ENCODE data around the gene SORCS2.
"Not testable (repeated sequence)": the region's sequence is repeated elsewhere in the genome, so short reads cannot be mapped to it uniquely, and the experiment has no call there.

The SORCS2 gene

DNA sequence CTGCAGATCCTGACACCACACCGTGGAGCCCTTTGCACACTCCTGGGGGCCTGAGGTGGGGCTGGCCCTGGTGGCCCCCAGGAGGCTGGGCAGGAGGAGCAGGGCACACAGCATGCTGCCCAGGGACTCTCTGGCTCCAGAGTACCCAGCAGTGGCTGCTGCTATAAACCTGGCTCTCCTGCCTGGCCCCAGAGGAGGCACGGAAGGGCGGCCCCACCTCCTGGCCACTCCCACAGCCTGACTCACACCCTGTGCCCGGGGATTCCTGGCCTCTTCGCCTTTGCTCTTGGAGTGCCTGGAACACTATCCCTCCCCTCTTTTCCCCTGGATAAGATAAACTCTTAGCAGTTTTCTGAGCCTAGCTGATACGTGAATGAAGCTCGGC, 242.4 kb downstream of the SORCS2 start, which contains the start of gene PSAPL1:
PSAPL1 (minus strand) TSS at position 165 of the 385 bp plus-strand sequence; CDS start at position 114, 51 bp downstream.
- Mint-ChIP-seq H3K27ac (no peak within 1 kb of the TSS), H3K27me3 (peaks cover 3% of the 10 kb centered on the region), H3K4me1 (ENCODE audit: low read depth) (no peaks in the 10 kb centered on the region), H3K36me3 (ENCODE audit: low read depth) (no peaks in the 10 kb centered on the region), H3K4me3 (no peak within 1 kb of the TSS), H3K9me3 (no peaks in the 10 kb centered on the region)
- intact Hi-C loops (cut with micrococcal nuclease) = no loop called here

- Mint-ChIP-seq H3K4me1 (ENCODE audit: low read depth) (no peaks in the 10 kb centered on the region), H3K27me3 (peaks cover 3% of the 10 kb centered on the region), H3K27ac (no peak overlapping the region), H3K9me3 (no peaks in the 10 kb centered on the region), H3K4me3 (no peak overlapping the region), H3K36me3 (ENCODE audit: low read depth) (no peaks in the 10 kb centered on the region)
- intact Hi-C loops (cut with micrococcal nuclease) = no loop called here
Observed at GRCh38 chr4:7435471-7436061, 243.2 kb downstream of the SORCS2 start.

- Mint-ChIP-seq H3K27ac (no peak overlapping the region), H3K27me3 (peaks cover 4% of the 10 kb centered on the region), H3K36me3 (ENCODE audit: low read depth) (no peaks in the 10 kb centered on the region), H3K4me1 (ENCODE audit: low read depth) (no peaks in the 10 kb centered on the region), H3K4me3 (no peak overlapping the region), H3K9me3 (no peaks in the 10 kb centered on the region)
- intact Hi-C loops (cut with micrococcal nuclease) = no loop called here
Observed at GRCh38 chr4:7436256-7436655, 243.9 kb downstream of the SORCS2 start.

- intact Hi-C loops (cut with micrococcal nuclease) = no loop called here
- H3K4me3 Mint-ChIP-seq = no peak overlapping the region
- no peak overlapping the region for H3K27ac Mint-ChIP-seq
- no peaks in the 10 kb centered on the region for H3K4me1 Mint-ChIP-seq (ENCODE audit: low read depth)
- H3K36me3 Mint-ChIP-seq (ENCODE audit: low read depth) = no peaks in the 10 kb centered on the region
- H3K9me3 Mint-ChIP-seq = no peaks in the 10 kb centered on the region
- H3K27me3 Mint-ChIP-seq = peaks cover 9% of the 10 kb centered on the region
Observed at GRCh38 chr4:7439699-7440098, 247.4 kb downstream of the SORCS2 start.

- no peaks in the 10 kb centered on the region for H3K9me3 Mint-ChIP-seq
- no peak overlapping the region for H3K27ac Mint-ChIP-seq
- H3K36me3 Mint-ChIP-seq (ENCODE audit: low read depth) = no peaks in the 10 kb centered on the region
- H3K4me1 Mint-ChIP-seq (ENCODE audit: low read depth) = no peaks in the 10 kb centered on the region
- no peak overlapping the region for H3K4me3 Mint-ChIP-seq
- H3K27me3 Mint-ChIP-seq = peaks cover 8% of the 10 kb centered on the region
- intact Hi-C loops (cut with micrococcal nuclease) = no loop called here
Observed at GRCh38 chr4:7441201-7441600, 248.9 kb downstream of the SORCS2 start.

DNA sequence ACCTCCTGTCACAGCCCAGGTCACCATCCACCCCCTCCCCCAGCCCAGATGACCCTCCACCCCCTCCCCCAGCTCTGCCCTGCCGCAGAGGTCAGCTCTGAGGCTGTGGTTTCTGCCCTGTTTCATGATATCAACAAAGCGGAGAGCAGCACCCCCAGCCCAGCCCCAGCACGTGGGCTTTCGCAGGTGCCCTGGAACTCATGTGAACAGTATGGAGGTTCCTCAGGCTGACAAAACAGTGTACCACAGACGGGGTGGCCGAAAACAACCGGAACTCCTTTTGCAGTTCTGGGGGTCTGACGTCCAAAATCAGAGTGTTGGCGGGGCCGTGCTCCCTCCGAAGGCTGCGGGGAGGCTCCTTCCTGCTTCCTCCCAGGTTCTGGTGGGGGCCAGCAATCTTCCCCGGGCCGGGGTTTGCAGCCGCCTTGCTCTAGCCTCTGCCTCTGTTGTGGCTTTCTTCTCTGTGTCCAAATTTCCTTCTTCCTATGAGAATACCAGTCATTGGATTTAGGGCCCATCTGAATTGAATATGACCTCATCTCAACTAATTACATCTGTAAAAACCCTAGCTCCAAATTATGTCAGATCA, 250.3 kb downstream of the SORCS2 start:
- Mint-ChIP-seq H3K27ac (no peak overlapping the region), H3K36me3 (ENCODE audit: low read depth) (no peaks in the 10 kb centered on the region), H3K27me3 (peaks cover 8% of the 10 kb centered on the region), H3K4me1 (ENCODE audit: low read depth) (no peaks in the 10 kb centered on the region), H3K4me3 (no peak overlapping the region), H3K9me3 (no peaks in the 10 kb centered on the region)
- intact Hi-C loops (cut with micrococcal nuclease) = no loop called here

DNA sequence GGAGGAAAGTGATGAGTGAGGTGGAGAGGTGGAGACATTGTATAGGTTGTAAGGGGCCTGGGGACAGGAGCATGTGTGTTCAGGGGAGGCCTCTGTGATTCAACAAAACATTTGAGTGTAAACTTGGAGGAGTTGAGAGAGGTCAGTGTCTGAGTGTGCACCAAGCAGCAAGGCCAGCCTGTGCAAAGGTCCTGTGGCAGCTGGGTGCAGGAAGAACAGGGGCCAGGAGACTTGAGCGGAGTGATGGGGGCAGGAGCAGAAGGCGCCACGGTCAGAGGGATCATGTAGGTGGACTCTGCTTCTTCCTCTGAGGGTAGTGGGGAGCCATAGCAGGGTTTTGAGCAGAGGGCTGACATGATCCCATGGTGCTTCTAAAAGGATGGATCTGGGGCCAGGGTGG, 252.0 kb downstream of the SORCS2 start:
- Mint-ChIP-seq H3K9me3 (no peaks in the 10 kb centered on the region), H3K27me3 (peaks cover 7% of the 10 kb centered on the region)

DNA sequence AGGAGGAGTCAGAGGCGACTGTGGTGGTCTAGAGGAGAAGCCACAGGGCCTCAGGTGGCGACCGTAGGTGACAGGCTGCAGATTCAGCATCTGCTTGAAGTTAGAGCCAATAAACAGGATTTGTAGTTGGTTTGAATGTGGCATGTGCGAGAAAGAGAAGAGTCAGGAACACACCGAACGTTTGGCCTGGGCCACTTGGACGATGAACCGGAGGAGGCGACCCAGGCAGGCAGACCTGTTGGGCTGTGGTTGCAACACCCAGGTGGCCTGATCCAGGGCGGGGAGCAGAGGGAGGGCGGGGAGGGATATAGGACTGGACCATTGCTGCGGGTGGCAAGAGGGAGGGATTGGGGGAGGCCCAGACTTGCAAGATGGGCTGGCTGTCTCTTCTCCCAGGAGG, 252.4 kb downstream of the SORCS2 start:
- no peaks in the 10 kb centered on the region for H3K4me1 Mint-ChIP-seq (ENCODE audit: low read depth)
- intact Hi-C loops (cut with micrococcal nuclease) = no loop called here
- no peaks in the 10 kb centered on the region for H3K9me3 Mint-ChIP-seq
- no peaks in the 10 kb centered on the region for H3K36me3 Mint-ChIP-seq (ENCODE audit: low read depth)
- H3K4me3 Mint-ChIP-seq = no peak overlapping the region
- no peak overlapping the region for H3K27ac Mint-ChIP-seq
- H3K27me3 Mint-ChIP-seq = peaks cover 7% of the 10 kb centered on the region

More for the DNA sequence above, 252.0 kb downstream of the SORCS2 start:
- no peak overlapping the region for H3K4me3 Mint-ChIP-seq
- no peaks in the 10 kb centered on the region for H3K4me1 Mint-ChIP-seq (ENCODE audit: low read depth)
- H3K27ac Mint-ChIP-seq = no peak overlapping the region
- intact Hi-C loops (cut with micrococcal nuclease) = no loop called here
- H3K36me3 Mint-ChIP-seq (ENCODE audit: low read depth) = no peaks in the 10 kb centered on the region

- intact Hi-C loops (cut with micrococcal nuclease) = no loop called here
- H3K27me3 Mint-ChIP-seq = peaks cover 5% of the 10 kb centered on the region
- H3K9me3 Mint-ChIP-seq = no peaks in the 10 kb centered on the region
- H3K27ac Mint-ChIP-seq = no peak overlapping the region
- no peaks in the 10 kb centered on the region for H3K4me1 Mint-ChIP-seq (ENCODE audit: low read depth)
- no peak overlapping the region for H3K4me3 Mint-ChIP-seq
- no peaks in the 10 kb centered on the region for H3K36me3 Mint-ChIP-seq (ENCODE audit: low read depth)
Observed at GRCh38 chr4:7447236-7447635, 254.9 kb downstream of the SORCS2 start.

DNA sequence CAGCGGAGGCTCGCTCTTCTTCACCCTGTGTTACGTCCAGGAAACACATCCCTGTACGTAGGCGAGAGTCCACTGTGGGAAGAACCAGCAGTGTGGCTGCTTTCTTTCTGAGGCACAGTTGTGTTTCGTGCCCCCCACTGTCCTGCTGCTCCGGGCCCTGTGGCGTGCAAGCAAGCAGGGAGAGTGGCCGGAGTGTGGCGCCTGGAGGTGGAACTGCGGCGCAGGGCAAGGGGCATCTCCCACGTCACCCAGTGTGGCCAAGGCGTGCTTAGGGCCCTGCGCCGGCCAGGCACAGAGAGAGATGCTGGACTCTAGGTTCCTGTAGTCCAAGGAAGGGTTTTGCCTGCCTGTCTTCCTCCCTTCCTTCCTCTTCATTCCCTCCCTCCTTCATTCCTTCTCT, 255.7 kb downstream of the SORCS2 start:
- intact Hi-C loops (cut with micrococcal nuclease) = no loop called here
- no peak overlapping the region for H3K4me3 Mint-ChIP-seq
- no peaks in the 10 kb centered on the region for H3K9me3 Mint-ChIP-seq
- H3K27me3 Mint-ChIP-seq = peaks cover 5% of the 10 kb centered on the region
- H3K27ac Mint-ChIP-seq = no peak overlapping the region
- no peaks in the 10 kb centered on the region for H3K4me1 Mint-ChIP-seq (ENCODE audit: low read depth)
- no peaks in the 10 kb centered on the region for H3K36me3 Mint-ChIP-seq (ENCODE audit: low read depth)

DNA sequence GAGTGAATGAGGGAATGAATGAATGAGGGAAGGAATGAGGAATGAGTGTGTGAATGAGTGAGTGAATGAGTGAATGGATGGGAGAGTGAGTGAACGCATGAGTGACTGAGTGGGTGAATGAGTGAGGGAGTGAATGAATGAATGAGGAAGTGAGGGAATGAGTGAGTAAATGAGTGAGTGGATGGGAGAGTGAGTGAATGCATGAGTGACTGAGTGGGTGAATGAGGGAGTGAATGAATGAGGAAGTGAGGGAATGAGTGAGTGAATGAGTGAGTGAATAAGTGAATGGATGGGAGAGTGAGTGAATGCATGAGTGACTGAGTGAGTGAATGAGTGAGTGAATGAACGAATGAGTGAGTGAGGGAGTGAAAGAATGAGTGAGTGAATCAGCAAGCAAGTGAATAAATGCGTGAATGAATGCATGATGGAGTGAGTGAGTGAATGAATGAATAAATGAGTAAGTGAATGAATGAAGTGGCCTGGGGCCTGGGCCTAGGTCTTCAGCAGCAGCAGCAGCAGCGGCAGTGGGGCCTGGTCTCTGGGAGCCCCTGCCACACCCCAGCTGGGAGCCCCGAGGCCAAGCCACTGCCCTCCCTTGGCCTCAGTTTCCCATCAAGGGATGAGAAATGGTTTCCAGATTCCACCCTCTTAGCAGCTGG, 258.6 kb downstream of the SORCS2 start:
- no peaks in the 10 kb centered on the region for H3K4me1 Mint-ChIP-seq (ENCODE audit: low read depth)
- intact Hi-C loops (cut with micrococcal nuclease) = no loop called here
- H3K27me3 Mint-ChIP-seq = peaks cover under 1% of the 10 kb centered on the region
- no peaks in the 10 kb centered on the region for H3K36me3 Mint-ChIP-seq (ENCODE audit: low read depth)
- H3K9me3 Mint-ChIP-seq = no peaks in the 10 kb centered on the region
- H3K27ac Mint-ChIP-seq = no peak overlapping the region
- no peak overlapping the region for H3K4me3 Mint-ChIP-seq

- Mint-ChIP-seq H3K36me3 (ENCODE audit: low read depth) (no peaks in the 10 kb centered on the region), H3K4me3 (no peak overlapping the region), H3K27me3 (no peaks in the 10 kb centered on the region)
Observed at GRCh38 chr4:7451434-7451789, 259.1 kb downstream of the SORCS2 start.

DNA sequence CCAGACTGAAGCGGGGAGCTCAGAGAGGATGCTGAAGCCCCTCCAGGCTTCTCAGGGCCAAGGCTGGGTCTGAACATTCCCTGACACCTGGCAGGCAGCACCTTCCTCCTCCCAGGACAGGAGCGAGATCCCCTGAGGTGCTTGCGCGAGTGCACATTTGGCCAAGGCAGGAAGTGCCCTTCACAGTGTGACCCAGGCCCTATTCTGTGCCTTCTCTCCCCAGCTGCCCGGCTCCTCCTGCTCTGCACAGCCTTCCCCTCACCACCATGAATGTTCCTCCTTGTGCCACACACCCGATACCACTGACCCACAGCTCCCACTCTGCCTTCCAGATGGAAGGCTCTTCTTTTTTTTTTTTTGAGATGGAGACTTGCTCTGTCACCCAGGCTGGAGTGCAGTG, 259.5 kb downstream of the SORCS2 start:
- Mint-ChIP-seq H3K36me3 (ENCODE audit: low read depth) (no peaks in the 10 kb centered on the region), H3K4me1 (ENCODE audit: low read depth) (no peaks in the 10 kb centered on the region), H3K9me3 (no peaks in the 10 kb centered on the region), H3K27ac (no peak overlapping the region), H3K27me3 (no peaks in the 10 kb centered on the region), H3K4me3 (no peak overlapping the region)
- intact Hi-C loops (cut with micrococcal nuclease) = no loop called here

More at GRCh38 chr4:7451434-7451789, 259.1 kb downstream of the SORCS2 start:
- no peaks in the 10 kb centered on the region for H3K4me1 Mint-ChIP-seq (ENCODE audit: low read depth)
- intact Hi-C loops (cut with micrococcal nuclease) = no loop called here
- H3K9me3 Mint-ChIP-seq = no peaks in the 10 kb centered on the region
- H3K27ac Mint-ChIP-seq = no peak overlapping the region

- H3K36me3 Mint-ChIP-seq (ENCODE audit: low read depth); H3K27me3 Mint-ChIP-seq; H3K27ac Mint-ChIP-seq; H3K9me3 Mint-ChIP-seq; intact Hi-C loops (cut with micrococcal nuclease); H3K4me1 Mint-ChIP-seq (ENCODE audit: low read depth); H3K4me3 Mint-ChIP-seq: not testable (repeated sequence)
Observed at GRCh38 chr4:7452802-7453201, 260.5 kb downstream of the SORCS2 start.

Measured in dendritic cell treated with granulocyte-macrophage colony-stimulating factor and Interleukin-4, amounts not matched to agents 40 ng/mL and 50 ng/mL, for 4 days (primary cell).